ENCODE measurements around the gene TIPIN.

DNA sequence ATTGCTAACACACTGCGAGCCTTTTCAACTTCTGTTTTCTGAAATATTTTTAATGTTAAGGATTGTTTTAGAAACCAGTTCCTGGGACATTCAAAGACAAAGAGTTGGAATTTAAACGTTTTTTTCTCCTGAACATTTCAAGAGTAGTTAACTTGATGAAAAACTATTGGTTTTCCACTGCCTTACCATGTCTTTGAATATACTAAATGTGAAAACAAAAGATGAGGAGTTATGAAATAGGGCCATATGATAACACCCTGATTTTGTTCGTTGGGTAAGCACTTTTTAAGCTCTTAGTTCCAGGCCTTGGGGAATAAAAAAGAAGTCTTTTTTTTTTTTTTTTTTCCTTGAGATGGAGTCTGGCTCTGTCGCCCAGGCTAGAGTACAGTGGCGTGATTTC lies 60.3 kb downstream of the TIPIN start:
- TF ChIP-seq, protein P1, sequence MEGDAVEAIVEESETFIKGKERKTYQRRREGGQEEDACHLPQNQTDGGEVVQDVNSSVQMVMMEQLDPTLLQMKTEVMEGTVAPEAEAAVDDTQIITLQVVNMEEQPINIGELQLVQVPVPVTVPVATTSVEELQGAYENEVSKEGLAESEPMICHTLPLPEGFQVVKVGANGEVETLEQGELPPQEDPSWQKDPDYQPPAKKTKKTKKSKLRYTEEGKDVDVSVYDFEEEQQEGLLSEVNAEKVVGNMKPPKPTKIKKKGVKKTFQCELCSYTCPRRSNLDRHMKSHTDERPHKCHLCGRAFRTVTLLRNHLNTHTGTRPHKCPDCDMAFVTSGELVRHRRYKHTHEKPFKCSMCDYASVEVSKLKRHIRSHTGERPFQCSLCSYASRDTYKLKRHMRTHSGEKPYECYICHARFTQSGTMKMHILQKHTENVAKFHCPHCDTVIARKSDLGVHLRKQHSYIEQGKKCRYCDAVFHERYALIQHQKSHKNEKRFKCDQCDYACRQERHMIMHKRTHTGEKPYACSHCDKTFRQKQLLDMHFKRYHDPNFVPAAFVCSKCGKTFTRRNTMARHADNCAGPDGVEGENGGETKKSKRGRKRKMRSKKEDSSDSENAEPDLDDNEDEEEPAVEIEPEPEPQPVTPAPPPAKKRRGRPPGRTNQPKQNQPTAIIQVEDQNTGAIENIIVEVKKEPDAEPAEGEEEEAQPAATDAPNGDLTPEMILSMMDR (conservative IDR thresholded peaks at IDR 0.05) = no peak
- TF ChIP-seq EZH2 (IDR thresholded peaks at IDR 0.05; ENCODE audit: low read depth) = no peak
